Transverse colon (tissue), 4 donors: ENCODE measurements around the gene DDX19B. TPM values are rescaled to one million over a fixed set of nuclear protein-coding genes. Genes with fewer than 3 reads are reported as not detected.
"Not testable (repeated sequence)": the region's sequence is repeated elsewhere in the genome, so short reads cannot be mapped to it uniquely, and the experiment has no call there.

Source experiments
- DNase-seq: peaks from one replicate; pipeline ENCODE4 v3.0.0-alpha.2; 2019
- H3K27ac ChIP-seq, 4 donors: fragments of 200-600 bp; sonication (generic); 2 replicates each; pipeline ENCODE4 v1.5.1; 2016 to 2018; ENCODE audit warnings: inconsistent platforms in 4 of 4
- H3K27me3 ChIP-seq: fragments of 200-600 bp; sonication (generic); 2 replicates; pipeline ENCODE4 v1.5.1; 2017; ENCODE audit warnings: inconsistent platforms
- H3K36me3 ChIP-seq, 4 donors: fragments of 200-600 bp; sonication (generic); 2 replicates each; pipeline ENCODE4 v1.5.1; 2017 to 2019; ENCODE audit warnings: inconsistent platforms in 4 of 4
- H3K4me1 ChIP-seq, 4 donors: fragments of 200-600 bp; sonication (generic); 2 replicates each; pipeline ENCODE4 v1.5.1; 2017 to 2020; ENCODE audit warnings: inconsistent platforms in 4 of 4
- H3K4me3 ChIP-seq, 4 donors: fragments of 200-600 bp; sonication (generic); 1 replicate in 1 of 4; 2 replicates in 3 of 4; pipeline versions ENCODE4 v1.5.1 to v1.6.1; 2017 to 2019; ENCODE audit warnings: inconsistent platforms in 4 of 4
- H3K9me3 ChIP-seq, 2 donors: fragments of 200-600 bp; sonication (generic); 2 replicates each; pipeline ENCODE4 v1.5.1; 2017 to 2019; ENCODE audit warnings: inconsistent platforms in 2 of 2
- CTCF ChIP-seq, 5 experiments: fragments of 200-600 bp in 3 of 5; fragments of 450-650 bp in 2 of 5; sonication (generic) in 3 of 5; IDR thresholded peaks; 1 replicate in 2 of 5; 2 replicates in 3 of 5; pipeline ENCODE4 v1.5.1; 2016 to 2017; ENCODE audit warnings: antibody characterized with exemption in 5 of 5, inconsistent platforms in 3 of 5, mild to moderate bottlenecking in 2 of 5, moderate library complexity in 1 of 5
- EP300 ChIP-seq: sonication (generic); formaldehyde crosslinking; IDR thresholded peaks from one replicate; pipeline ENCODE4 v1.6.1; 2017; ENCODE audit warnings: antibody characterized with exemption, low read depth
- POLR2A ChIP-seq: fragments of 450-650 bp; IDR thresholded peaks from one replicate; pipeline ENCODE4 v1.6.1; 2016; ENCODE audit warnings: antibody characterized with exemption, mild to moderate bottlenecking, moderate library complexity
- POLR2AphosphoS5 ChIP-seq, 3 donors: sonication (generic); formaldehyde crosslinking; IDR thresholded peaks; one replicate each; pipeline ENCODE4 v1.6.1; 2016; ENCODE audit warnings: antibody characterized with exemption in 3 of 3
- WGBS, 2 donors: methylation state at CpG; one replicate each; pipeline ENCODE4 v1.1.5; 2018; ENCODE audit warnings: low coverage in 1 of 2; 5-methylcytosine and 5-hydroxymethylcytosine counted together
- in situ Hi-C, 4 donors: fragments of 200-750 bp; cut with MboI; loops; one replicate each; pipeline versions ENCODE4 v1.15.0 to v1.15.1; 2017; ENCODE audit warnings: low sequenced_read_pairs in 3 of 4, low pct_ligation_motif_present in 1 of 4, low pct_unique_long_range_greater_than_20kb in 1 of 4
- intact Hi-C: fragments of 100-400 bp; cut with DNase I; formaldehyde crosslinking; loops from one replicate; pipeline ENCODE4 v1.15.1; 2023; ENCODE audit warnings: low total_unique reads
- total RNA-seq, 4 donors: library from RNA; depleted of rRNA; stranded (reverse); fragments of >200 nt; gene quantifications; one replicate each; pipeline ENCODE4 v1.1.0, GENCODE V29; 2016

Gene DDX19B
- total RNA-seq, 4 donors from 2014 or later, result 10.5 to 33.7 (median 22.6) TPM

DNA sequence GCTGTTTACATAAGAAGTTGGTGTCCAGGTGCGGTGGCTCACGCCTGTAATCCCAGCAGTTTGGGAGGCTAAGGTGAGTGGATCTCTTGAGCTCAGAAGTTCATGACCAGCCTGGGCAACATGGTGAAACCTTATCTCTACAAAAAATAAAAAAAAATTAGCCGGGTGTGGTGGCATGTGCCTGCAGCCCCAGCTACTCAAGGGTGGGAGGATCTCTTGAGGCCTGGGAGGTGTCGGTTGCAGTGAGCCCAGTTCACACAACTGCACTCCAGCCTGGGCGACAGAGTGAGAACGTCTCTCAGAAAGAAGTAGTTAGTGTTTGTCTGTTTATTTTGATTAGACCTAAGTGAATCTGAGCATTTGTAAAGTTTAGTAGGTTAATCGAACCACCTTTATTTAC, 60.6 kb downstream of the DDX19B start:
- 92 to 93% methylated on average over 6 to 7 of the region's 7 CpGs for WGBS, 2 donors

GRCh38 chr16:70364399-70364798, 65.4 kb downstream of the DDX19B start:
- 87 to 94% methylated on average over 1 to 5 of the region's 5 CpGs for WGBS, 2 donors
- H3K27me3 ChIP-seq, result no peaks in the 10 kb centered on the region
- in situ Hi-C loops (loop anchor here in 3 of 4 donors (10.0 to 25.0 kb wide), 4 partner anchors 98 to 298 kb away; partner anchors contain the start of gene FCSK (in 1 of the 3)), intact Hi-C loops (loop anchor here (10.0 kb wide), 1 partner anchor 290 kb away; no protein-coding TSS in a partner anchor)
- H3K36me3 ChIP-seq, result peaks cover 0 to 70% (median 32%) of the 10 kb centered on the region in 4 donors
- no peak overlapping the region for H3K4me3 ChIP-seq
- H3K4me1 ChIP-seq, result no peaks in the 10 kb centered on the region
- H3K27ac ChIP-seq, result no peak overlapping the region
- DNase-seq, result no peak
- TF ChIP-seq POLR2AphosphoS5 (IDR thresholded peaks at IDR 0.05), result no peak
- no peaks in the 10 kb centered on the region for H3K9me3 ChIP-seq

More for the DNA sequence above, 60.6 kb downstream of the DDX19B start:
- no peak overlapping the region for H3K4me3 ChIP-seq
- no peak for TF ChIP-seq EP300
- DNase-seq, result no peak
- intact Hi-C loops, result no loop called here
- H3K27me3 ChIP-seq, result no peaks in the 10 kb centered on the region
- no peak overlapping the region for H3K27ac ChIP-seq
- in situ Hi-C loops, result loop anchor here in 3 of 4 donors (25.0 kb wide), 3 partner anchors 103 to 303 kb away; partner anchors contain the start of gene FCSK (in 1 of the 3)
- H3K9me3 ChIP-seq, result no peaks in the 10 kb centered on the region
- peaks cover 0 to 93% (median 42%) of the 10 kb centered on the region in 4 donors for H3K36me3 ChIP-seq
- H3K4me1 ChIP-seq, result no peaks in the 10 kb centered on the region

DNA sequence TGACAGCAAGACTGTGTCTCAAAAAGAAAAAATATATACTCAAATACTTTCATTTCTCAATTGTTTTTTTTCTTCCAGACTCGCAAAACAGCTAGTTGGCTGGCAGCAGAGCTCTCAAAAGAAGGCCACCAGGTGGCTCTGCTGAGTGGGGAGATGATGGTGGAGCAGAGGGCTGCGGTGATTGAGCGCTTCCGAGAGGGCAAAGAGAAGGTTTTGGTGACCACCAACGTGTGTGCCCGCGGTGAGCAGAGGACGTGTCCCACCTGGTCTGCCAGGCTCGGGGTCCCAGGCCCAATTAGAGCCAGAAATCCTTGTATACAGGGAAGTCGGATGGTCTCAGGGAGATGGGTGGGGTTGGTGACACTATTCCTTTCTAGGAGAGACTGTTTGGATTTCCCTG, 71.2 kb downstream of the DDX19B start:
- Histone ChIP-seq H3K27ac (peak overlapping the region in 1 of 4 donors; percentile 1), H3K36me3 (peaks cover 0 to 41% (median 16%) of the 10 kb centered on the region in 4 donors)
- H3K4me3 ChIP-seq, intact Hi-C loops, H3K4me1 ChIP-seq, H3K27me3 ChIP-seq, H3K9me3 ChIP-seq: not testable (repeated sequence)
- peak; percentile 37 for DNase-seq
- 43% methylated on average over 10 of the region's 10 CpGs; no CpG with 5 or more reads in 1 of the 2 donors for WGBS, 2 donors
- in situ Hi-C loops, result loop anchor here in 3 of 4 donors (25.0 kb wide), 3 partner anchors 92 to 292 kb away; partner anchors contain the start of gene FCSK (in 1 of the 3)
- peak; percentile 46 to 70 (median 61) for TF ChIP-seq CTCF (IDR thresholded peaks at IDR 0.05)

GRCh38 chr16:70370924-70371323, 71.9 kb downstream of the DDX19B start:
- no peak overlapping the region for H3K4me3 ChIP-seq
- in situ Hi-C loops, result loop anchor here in 3 of 4 donors (25.0 kb wide), 3 partner anchors 91 to 291 kb away; partner anchors contain the start of gene FCSK (in 1 of the 3)
- H3K36me3 ChIP-seq, result peaks cover 0 to 35% (median 16%) of the 10 kb centered on the region in 4 donors
- no peaks in the 10 kb centered on the region for H3K4me1 ChIP-seq
- no peak overlapping the region for H3K27ac ChIP-seq
- 93% methylated on average over 10 of the region's 10 CpGs; no CpG with 5 or more reads in 1 of the 2 donors for WGBS, 2 donors
- H3K9me3 ChIP-seq, result no peaks in the 10 kb centered on the region
- intact Hi-C loops, result no loop called here
- no peak for TF ChIP-seq POLR2AphosphoS5 (IDR thresholded peaks at IDR 0.05)
- no peak for TF ChIP-seq EP300
- no peak for TF ChIP-seq CTCF (IDR thresholded peaks at IDR 0.05)
- TF ChIP-seq POLR2A, result no peak
- H3K27me3 ChIP-seq, result no peaks in the 10 kb centered on the region
- no peak for DNase-seq

GRCh38 chr16:70372921-70373728, 74.1 kb downstream of the DDX19B start:
- Histone ChIP-seq H3K27ac (no peak overlapping the region), H3K27me3 (no peaks in the 10 kb centered on the region), H3K4me1 (no peaks in the 10 kb centered on the region), H3K36me3 (peaks cover 0 to 36% (median 12%) of the 10 kb centered on the region in 4 donors), H3K4me3 (no peak overlapping the region), H3K9me3 (no peaks in the 10 kb centered on the region)
- WGBS, 2 donors, result 94 to 97% methylated on average over 18 to 22 of the region's 22 CpGs
- TF ChIP-seq POLR2A (no peak), EP300 (no peak), POLR2AphosphoS5 (IDR thresholded peaks at IDR 0.05) (no peak), CTCF (IDR thresholded peaks at IDR 0.05) (no peak)
- intact Hi-C loops (no loop called here), in situ Hi-C loops (loop anchor here in 3 of 4 donors (25.0 kb wide), 3 partner anchors 89 to 289 kb away; partner anchors contain the start of gene FCSK (in 1 of the 3))
- DNase-seq, result no peak
